ENCODE data around the gene PTPRD.

PTPRD gene

GRCh38 chr9:8390571-8390970 is 2222.2 kb downstream of the PTPRD start:
- no peak for DNase-seq

DNA sequence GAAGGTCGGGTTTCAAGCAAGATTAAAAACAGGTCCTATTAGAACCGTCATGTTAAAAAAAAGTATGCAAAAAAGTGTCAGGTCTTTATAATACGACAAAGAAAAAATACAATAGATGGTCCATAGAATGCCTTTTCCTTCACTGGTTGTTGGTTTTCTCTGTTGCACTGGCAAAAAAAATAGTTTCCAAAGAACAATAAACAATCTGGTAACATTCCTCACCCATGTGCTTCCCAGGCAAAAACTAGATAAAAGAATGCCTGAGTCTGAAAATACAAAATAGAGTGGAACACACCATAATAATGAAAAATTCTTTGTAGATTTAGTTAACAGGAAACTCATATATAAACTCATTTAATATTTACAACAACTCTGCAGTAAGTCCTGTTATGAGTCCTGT is 2223.3 kb downstream of the PTPRD start:
- no peak for DNase-seq

- DNase-seq: no peak
Measured at GRCh38 chr9:8388132-8388531, 2224.7 kb downstream of the PTPRD start.

- DNase-seq: no peak
Measured at GRCh38 chr9:8384091-8384490, 2228.7 kb downstream of the PTPRD start.

- DNase-seq: no peak
Measured at GRCh38 chr9:8382777-8383527, 2229.8 kb downstream of the PTPRD start.

DNA sequence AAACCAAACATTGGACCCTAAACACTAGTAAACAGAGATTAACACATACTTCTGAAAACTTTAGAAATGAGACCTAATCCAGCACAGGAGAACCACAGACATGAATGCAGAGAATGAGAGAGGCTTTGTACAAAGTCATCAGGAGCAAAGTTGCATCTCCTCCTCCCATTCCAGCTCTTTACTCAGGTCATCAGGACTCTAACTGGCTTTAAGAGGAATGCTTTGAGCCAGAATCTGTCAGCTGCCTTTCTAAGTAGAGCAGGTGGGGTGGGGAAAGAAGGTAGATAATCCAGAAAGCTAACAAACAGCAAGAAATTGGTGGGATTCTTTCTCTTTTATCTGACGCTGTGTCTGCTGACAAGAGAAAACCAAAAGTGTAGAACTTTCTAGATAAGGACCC is 2230.5 kb downstream of the PTPRD start:
- DNase-seq: no peak

DNA sequence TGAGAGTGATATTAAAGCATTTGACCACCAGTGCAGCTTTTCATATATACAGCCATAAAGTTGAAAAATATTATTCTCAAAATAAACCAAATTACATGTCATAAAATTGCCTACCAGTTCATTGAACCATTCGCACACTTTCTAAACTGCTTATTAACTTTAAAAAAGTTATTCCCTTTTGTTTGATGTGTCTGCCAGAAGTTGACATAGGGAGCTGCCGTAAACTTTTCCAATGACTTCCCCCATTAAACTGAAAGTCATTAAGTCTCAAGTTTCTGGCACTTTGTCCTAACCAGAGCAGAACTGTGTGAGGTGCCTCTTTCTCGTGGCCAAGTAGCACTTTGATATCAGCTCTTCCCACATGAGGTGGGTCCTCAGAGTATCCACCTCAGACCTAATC is 2231.2 kb downstream of the PTPRD start:
- DNase-seq: no peak

DNA sequence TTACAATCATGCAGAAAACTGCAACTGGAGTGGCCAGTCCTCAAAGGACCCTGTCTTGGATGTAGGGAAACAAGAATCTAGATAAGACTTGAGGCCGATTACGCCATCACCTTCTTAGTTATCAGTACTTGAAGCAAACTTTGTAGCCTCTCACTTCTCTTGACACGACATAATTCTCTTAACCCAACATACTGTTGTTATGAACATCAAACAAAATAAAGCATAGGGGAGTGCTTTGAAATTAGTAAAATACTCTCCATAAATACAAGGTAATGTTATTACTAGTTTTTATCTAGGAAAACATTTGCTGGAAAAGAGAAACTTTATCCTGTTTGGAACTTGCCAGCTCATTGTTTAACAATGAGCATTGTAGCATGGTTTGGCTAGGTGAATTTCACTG is 2238.3 kb downstream of the PTPRD start:
- DNase-seq: no peak

- DNase-seq: no peak
Measured at GRCh38 chr9:8371686-8372085, 2241.1 kb downstream of the PTPRD start.

DNA sequence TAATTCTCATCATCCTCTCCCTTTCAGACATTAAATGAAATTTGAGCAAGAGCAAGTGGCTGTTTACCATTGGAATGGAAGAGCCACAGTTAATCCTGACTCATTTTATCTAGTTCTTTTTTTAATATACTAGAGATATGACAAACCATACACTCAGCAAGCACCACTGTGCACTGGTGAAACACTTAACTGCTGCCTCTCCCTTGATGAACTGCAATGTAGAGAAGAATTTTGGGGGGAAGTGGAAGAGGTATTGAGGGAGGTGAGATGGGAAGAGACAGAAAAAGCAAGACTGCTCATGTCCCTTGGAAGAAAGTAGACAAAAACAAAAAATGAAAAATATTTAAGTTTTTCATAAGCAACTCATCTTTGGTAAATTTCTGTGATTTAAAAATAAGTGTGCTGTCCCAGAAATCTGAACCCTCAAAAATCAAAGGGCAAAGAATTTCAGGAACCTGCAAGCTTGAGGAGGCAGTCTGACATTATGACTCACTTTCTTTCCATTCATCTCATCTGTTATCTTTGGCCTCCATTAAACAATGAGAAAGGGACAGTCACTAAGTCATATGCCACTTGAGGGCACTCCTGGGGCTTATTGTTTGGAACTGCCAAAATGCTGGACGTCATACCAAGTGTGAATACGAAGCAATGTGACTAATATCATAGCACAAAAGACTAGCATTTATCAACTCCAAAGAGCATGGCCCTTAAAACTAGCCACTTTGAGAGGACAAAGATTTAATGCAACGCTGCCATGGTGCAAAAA is 2246.5 kb downstream of the PTPRD start:
- DNase-seq: no peak

DNA sequence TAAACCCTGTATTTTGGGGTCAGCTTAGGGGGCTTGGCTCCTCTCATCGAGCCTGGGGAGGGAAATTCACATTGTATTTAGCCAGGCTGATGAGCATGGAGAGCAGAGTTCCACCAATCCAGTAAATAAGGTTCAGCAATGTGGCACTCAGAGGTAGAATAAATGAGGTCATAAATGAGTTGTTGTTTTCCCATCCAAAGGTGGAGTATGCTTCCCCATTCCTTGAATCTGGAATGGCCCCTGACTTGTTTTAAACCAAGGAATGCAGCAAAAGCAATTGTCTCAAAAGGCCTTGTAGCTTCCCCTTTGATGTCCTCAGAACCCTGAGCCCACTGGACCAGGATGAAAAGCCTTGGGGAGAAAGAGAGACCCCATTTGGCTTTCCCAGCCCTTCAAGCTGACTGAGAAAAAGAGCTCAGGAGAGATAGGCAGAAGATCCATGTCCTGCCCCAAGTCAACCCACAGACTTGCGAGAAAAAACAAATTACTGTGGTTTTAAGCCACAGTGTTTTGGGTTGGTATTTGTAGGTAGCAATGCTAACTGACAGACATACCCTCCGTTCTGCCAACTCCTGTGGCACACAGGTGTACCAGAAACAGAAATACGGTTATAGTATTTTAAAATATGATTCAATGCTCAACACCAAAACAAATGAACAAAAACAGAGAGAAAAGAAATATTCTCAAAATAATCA is 2247.2 kb downstream of the PTPRD start:
- DNase-seq: no peak

GRCh38 chr9:8365029-8365428 is 2247.8 kb downstream of the PTPRD start:
- no peak for DNase-seq

GRCh38 chr9:8364026-8364752 is 2248.6 kb downstream of the PTPRD start:
- no peak for DNase-seq

DNA sequence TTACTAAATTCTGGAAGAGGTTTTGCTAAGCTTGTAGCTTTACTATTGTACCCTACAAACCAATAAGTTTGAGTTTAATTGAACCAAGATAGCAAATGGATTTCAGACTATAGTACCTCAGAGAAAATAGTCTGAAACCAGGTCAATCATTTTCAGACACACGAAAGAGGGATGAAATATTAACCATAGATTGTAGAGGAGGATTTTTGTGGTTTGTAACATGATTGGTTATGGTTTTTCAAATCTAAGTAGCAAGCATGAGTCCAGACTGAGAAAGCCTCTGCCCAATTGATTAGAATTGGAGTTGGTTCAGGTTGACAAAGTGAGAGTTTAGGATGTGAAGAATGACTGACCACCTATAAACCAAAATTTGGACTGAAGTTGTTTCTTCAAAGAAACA is 2250.6 kb downstream of the PTPRD start:
- no peak for DNase-seq

DNA sequence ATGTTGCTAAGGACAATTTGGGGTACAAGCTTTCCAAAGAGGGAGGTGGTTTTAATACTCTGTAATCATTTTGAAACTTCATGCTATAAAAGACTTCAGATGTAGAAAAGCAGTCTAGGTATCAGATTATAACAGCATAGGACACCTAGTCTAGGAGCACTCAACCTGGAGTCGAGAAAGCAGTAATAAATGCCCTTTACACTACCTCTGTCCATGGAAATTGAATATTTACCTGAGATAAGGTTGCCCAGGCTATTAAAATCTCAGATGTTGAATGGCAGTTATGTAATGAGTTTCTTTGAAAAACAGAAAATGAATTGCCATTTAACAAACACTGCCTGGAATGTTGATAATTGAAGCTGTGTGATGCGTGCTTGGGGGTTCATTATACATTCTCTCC is 2251.4 kb downstream of the PTPRD start:
- no peak for DNase-seq

- DNase-seq: no peak
Measured at GRCh38 chr9:8356406-8356805, 2256.4 kb downstream of the PTPRD start.

- no peak for DNase-seq
Measured at GRCh38 chr9:8351436-8351835, 2261.4 kb downstream of the PTPRD start.

- no peak for DNase-seq
Measured at GRCh38 chr9:8349901-8350300, 2262.9 kb downstream of the PTPRD start.

DNA sequence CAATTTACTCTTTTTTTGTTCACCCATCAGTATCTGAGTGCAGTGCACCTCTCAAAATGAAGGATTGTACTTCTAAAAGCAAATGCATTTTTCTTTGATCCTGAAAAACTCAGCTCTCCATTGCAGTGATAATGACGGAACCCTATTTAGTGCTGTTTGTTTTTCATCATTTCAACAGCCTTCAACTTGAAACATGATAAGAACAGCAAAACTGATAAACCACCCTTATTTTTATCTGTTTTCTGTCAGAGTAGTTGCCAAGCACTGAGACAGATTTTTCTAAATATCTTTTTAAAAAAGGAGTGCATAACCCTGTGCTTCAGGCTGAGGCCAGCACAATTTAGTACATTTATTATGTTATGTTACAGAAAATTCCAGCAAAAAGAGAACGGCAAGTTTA is 2263.4 kb downstream of the PTPRD start:
- DNase-seq: no peak

- no peak for DNase-seq
Measured at GRCh38 chr9:8348756-8349155, 2264.0 kb downstream of the PTPRD start.

- DNase-seq: no peak
Measured at GRCh38 chr9:8346296-8346695, 2266.5 kb downstream of the PTPRD start.

GRCh38 chr9:8338767-8339510 is 2273.9 kb downstream of the PTPRD start:
- no peak for DNase-seq

Data from activated T-cell treated with anti-CD3 and anti-CD28 coated beads for 4 hours (primary cell).